ENCODE data around the gene TIMM8B. TPM values are rescaled to one million over a fixed set of nuclear protein-coding genes. Genes with fewer than 3 reads are reported as not detected.

TIMM8B gene
- total RNA-seq, 1 donor from 2014 or later, result 56.3 TPM

DNA sequence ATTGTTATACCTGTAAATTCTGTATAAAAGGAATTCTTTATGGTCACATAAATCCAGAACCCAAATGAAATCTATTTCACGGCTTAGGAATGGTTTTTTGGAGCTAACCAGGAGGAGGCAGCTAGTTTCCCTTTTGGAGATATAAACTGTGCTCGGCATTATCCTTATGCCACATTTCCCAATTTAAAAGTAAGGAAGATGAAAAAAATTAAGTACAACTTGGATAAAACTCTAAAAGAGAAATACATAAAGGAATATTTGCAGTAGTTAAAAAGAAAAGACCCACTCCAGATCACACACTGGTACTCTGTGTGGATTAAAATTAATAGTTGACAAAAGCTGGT is 43.6 kb downstream of the TIMM8B start:
- TF ChIP-seq, protein P1, sequence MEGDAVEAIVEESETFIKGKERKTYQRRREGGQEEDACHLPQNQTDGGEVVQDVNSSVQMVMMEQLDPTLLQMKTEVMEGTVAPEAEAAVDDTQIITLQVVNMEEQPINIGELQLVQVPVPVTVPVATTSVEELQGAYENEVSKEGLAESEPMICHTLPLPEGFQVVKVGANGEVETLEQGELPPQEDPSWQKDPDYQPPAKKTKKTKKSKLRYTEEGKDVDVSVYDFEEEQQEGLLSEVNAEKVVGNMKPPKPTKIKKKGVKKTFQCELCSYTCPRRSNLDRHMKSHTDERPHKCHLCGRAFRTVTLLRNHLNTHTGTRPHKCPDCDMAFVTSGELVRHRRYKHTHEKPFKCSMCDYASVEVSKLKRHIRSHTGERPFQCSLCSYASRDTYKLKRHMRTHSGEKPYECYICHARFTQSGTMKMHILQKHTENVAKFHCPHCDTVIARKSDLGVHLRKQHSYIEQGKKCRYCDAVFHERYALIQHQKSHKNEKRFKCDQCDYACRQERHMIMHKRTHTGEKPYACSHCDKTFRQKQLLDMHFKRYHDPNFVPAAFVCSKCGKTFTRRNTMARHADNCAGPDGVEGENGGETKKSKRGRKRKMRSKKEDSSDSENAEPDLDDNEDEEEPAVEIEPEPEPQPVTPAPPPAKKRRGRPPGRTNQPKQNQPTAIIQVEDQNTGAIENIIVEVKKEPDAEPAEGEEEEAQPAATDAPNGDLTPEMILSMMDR (IDR thresholded peaks at IDR 0.05), result no peak
- Mint-ChIP-seq H3K4me1 (ENCODE audit: low read depth) (peaks cover 3% of the 10 kb centered on the region), H3K4me3 (ENCODE audit: unreplicated experiment) (no peak overlapping the region), H3K27ac (ENCODE audit: unreplicated experiment) (no peak overlapping the region), H3K27me3 (ENCODE audit: low read depth) (no peaks in the 10 kb centered on the region), H3K9me3 (ENCODE audit: low read depth) (peaks cover 3% of the 10 kb centered on the region), H3K36me3 (ENCODE audit: low read depth) (peaks cover 33% of the 10 kb centered on the region)
- DNase-seq (ENCODE audit: low spot score), result no peak

DNA sequence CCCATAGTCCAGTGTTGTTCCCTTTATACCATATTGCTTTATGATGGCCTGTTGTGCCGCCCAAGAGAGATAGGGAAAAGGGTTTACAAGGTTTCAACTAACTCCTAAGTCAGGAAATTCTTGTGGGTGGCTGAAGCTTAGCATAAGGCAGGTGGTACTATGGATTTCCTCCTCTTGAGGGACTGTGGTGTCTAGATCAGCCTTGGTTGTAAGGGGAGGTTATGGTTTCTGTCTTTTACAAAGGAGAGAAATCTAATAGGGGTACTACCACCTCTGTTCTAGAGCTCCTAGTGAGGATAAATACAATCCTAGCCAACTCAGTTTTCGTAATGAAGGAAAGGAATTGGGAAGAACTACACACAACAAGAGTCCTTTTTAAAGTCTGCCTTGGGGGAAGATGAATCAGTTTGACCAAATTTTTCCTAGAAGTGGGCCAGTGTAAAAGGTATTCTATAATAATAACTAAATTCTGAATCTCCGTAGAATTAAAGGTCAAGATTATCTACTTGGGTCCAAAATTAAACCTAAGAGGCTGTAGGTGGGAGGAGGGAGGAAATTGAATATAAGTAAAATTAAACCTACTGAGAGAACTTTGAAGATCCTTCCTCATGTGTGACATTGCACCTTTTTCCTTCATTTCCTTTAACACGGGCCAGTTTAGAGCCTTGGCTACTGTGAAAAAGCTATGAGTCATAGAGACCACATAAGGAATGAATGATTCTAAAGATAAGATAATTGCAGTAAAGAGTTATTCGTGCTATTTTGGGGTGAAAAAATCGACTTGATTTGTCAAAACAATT is 44.2 kb downstream of the TIMM8B start:
- no peak for DNase-seq (ENCODE audit: low spot score)
- no peaks in the 10 kb centered on the region for H3K27me3 Mint-ChIP-seq (ENCODE audit: low read depth)
- peaks cover 30% of the 10 kb centered on the region for H3K36me3 Mint-ChIP-seq (ENCODE audit: low read depth)
- no peak overlapping the region for H3K27ac Mint-ChIP-seq (ENCODE audit: unreplicated experiment)
- H3K9me3 Mint-ChIP-seq (ENCODE audit: low read depth), result peaks cover 1% of the 10 kb centered on the region
- no peak overlapping the region for H3K4me3 Mint-ChIP-seq (ENCODE audit: unreplicated experiment)
- TF ChIP-seq, protein P1 (IDR thresholded peaks at IDR 0.05), result no peak
- H3K4me1 Mint-ChIP-seq (ENCODE audit: low read depth), result peaks cover 3% of the 10 kb centered on the region

DNA sequence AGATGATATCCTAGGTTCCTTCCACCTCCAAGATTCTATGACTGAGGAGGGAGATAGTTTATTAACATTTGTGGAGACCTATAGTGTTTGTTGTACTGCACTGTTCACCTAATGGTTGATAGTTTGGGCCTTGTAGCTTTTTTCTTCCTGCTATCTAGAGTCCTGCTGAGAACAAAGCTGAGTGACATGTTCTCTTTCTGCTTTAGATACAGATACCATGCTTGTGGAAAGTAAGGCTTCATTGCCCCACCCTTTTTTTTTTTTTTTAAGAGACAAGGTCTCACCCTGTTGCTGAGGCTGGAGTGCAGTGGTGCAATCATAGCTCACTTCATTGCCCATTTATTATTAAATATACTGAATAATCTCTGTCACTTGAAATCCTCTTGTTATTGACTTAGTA is 49.0 kb downstream of the TIMM8B start:
- TF ChIP-seq, protein P1 (IDR thresholded peaks at IDR 0.05), result no peak
- no peaks in the 10 kb centered on the region for H3K9me3 Mint-ChIP-seq (ENCODE audit: low read depth)
- H3K27ac Mint-ChIP-seq (ENCODE audit: unreplicated experiment), result no peak overlapping the region
- peaks cover 2% of the 10 kb centered on the region for H3K4me1 Mint-ChIP-seq (ENCODE audit: low read depth)
- H3K4me3 Mint-ChIP-seq (ENCODE audit: unreplicated experiment), result no peak overlapping the region
- DNase-seq (ENCODE audit: low spot score), result no peak
- peaks cover 25% of the 10 kb centered on the region for H3K36me3 Mint-ChIP-seq (ENCODE audit: low read depth)
- no peaks in the 10 kb centered on the region for H3K27me3 Mint-ChIP-seq (ENCODE audit: low read depth)

Other genes starting within 250 kb of the TIMM8B start
- gene ALG9, start 215.2 kb downstream of the TIMM8B start, total RNA-seq, result 28.9 to 34.5 TPM (median 29.8 TPM) in 3 replicates
- gene FDXACB1, start 207.6 kb downstream of the TIMM8B start, total RNA-seq, result 1.3 to 2.5 TPM (median 1.6 TPM) in 3 replicates
- 10.2 to 12.7 TPM (median 11.3 TPM) in 3 replicates for gene CFAP68, start 207.2 kb downstream of the TIMM8B start, total RNA-seq
- 770 to 1,975 TPM (median 1,937 TPM) in 3 replicates for gene CRYAB, start 175.0 kb downstream of the TIMM8B start, total RNA-seq
- 1.0 to 2.9 TPM (median 2.4 TPM) in 3 replicates for gene HSPB2, start 174.0 kb downstream of the TIMM8B start, total RNA-seq
- gene C11orf52, start 167.8 kb downstream of the TIMM8B start, total RNA-seq, result 0.67 to 2.0 TPM (median 0.72 TPM) in 3 replicates
- 28.0 to 41.9 TPM (median 29.6 TPM) in 3 replicates for gene DIXDC1, start 149.4 kb downstream of the TIMM8B start, total RNA-seq
- 24.9 to 31.6 TPM (median 27.7 TPM) in 3 replicates for gene DLAT, start 61.3 kb downstream of the TIMM8B start, total RNA-seq
- 0.62 to 1.4 TPM (median 1.3 TPM) in 3 replicates for gene PIH1D2, start 12.7 kb downstream of the TIMM8B start, total RNA-seq
- gene NKAPD1, start 12.5 kb downstream of the TIMM8B start, total RNA-seq, result 15.5 to 18.5 TPM (median 18.2 TPM) in 3 replicates
- gene SDHD, start 117 bp upstream of the TIMM8B start, total RNA-seq, result 52.0 to 62.8 TPM (median 61.5 TPM) in 3 replicates
- gene IL18, start 77.3 kb upstream of the TIMM8B start, total RNA-seq, result 0.80 to 0.97 TPM (median 0.85 TPM) in 3 replicates
- 0.75 TPM in 1 of 3 replicates, not detected in the others for gene TEX12, start 80.6 kb upstream of the TIMM8B start, total RNA-seq
- 1.2 to 1.9 TPM (median 1.7 TPM) in 3 replicates for gene BCO2, start 88.8 kb upstream of the TIMM8B start, total RNA-seq
- gene PTS, start 139.7 kb upstream of the TIMM8B start, total RNA-seq, result 43.6 to 64.3 TPM (median 45.8 TPM) in 3 replicates
- not detected in 3 replicates for gene PLET1, start 174.1 kb upstream of the TIMM8B start, total RNA-seq

Data from chondrocyte (in vitro differentiated cells).